Measurements from ENCODE around the gene MSRB3. TPM values are rescaled to one million over a fixed set of nuclear protein-coding genes. Genes with fewer than 3 reads are reported as not detected.

MSRB3 gene
- total and polyA plus RNA-seq, 2 donors (not counting 1 experiment from before 2014, with no cell fraction given): not detected

GRCh38 chr12:65419284-65420072 lies 141.0 kb downstream of the MSRB3 start:
- Histone ChIP-seq H2AFZ (ENCODE audit: insufficient read depth, low read depth, low read length, poor library complexity, severe bottlenecking) (no peak overlapping the region), H3K79me2 (ENCODE audit: control insufficient read depth, insufficient read depth, low read length) (no peaks in the 10 kb centered on the region), H3K36me3 (replicated peaks in 1 of 2; ENCODE audit: control extremely low read depth in 1 of 2, control insufficient read depth in 1 of 2, extremely low read depth in 1 of 2, insufficient read depth in 2 of 2, low read length in 1 of 2) (no peaks in the 10 kb centered on the region), H3K9me3 (ENCODE audit: control extremely low read depth in 1 of 3, control insufficient read depth in 2 of 3, insufficient read depth in 1 of 3, low read length in 2 of 3) (peaks cover 0 to 13% (median 5%) of the 10 kb centered on the region in 3 donors), H4K20me1 (ENCODE audit: control insufficient read depth, insufficient read depth, low read length, poor library complexity, severe bottlenecking) (no peaks in the 10 kb centered on the region), H3K27me3 (replicated peaks in 1 of 4; ENCODE audit: control extremely low read depth in 1 of 4, control insufficient read depth in 3 of 4, insufficient read depth in 4 of 4, low read length in 3 of 4) (no peaks in the 10 kb centered on the region), H3K9ac (ENCODE audit: low read length) (no peak overlapping the region), H3K4me2 (replicated peaks; ENCODE audit: low read depth, low read length, poor library complexity, severe bottlenecking) (no peak overlapping the region), H3K4me1 (ENCODE audit: control insufficient read depth in 2 of 2, insufficient read depth in 2 of 2, low read length in 2 of 2) (no peaks in the 10 kb centered on the region), H3K27ac (ENCODE audit: low read length in 2 of 2) (no peak overlapping the region), H3K4me3 (ENCODE audit: control extremely low read depth in 1 of 5, extremely low read depth in 1 of 5, insufficient read depth in 1 of 5, low read depth in 2 of 5, low read length in 4 of 5) (no peak overlapping the region)
- TF ChIP-seq EZH2 (IDR thresholded peaks at IDR 0.05; ENCODE audit: borderline replicate concordance, insufficient read depth, low read depth, low read length, poor library complexity, severe bottlenecking): no peak
- no peak for TF ChIP-seq CTCF (IDR thresholded peaks at IDR 0.05)
- H3K4me3 Mint-ChIP-seq: no peak overlapping the region
- H3K27me3 Mint-ChIP-seq: no peaks in the 10 kb centered on the region
- H3K4me1 Mint-ChIP-seq: no peaks in the 10 kb centered on the region
- WGBS (ENCODE audit: insufficient coverage): 87% methylated on average over 12 of the region's 12 CpGs
- DNase-seq: no peak
- ChIA-PET POLR2A (no interaction called here), CTCF (no interaction called here)
- no peak for ATAC-seq (ENCODE audit: low read depth)
- H3K9me3 Mint-ChIP-seq (ENCODE audit: insufficient read depth): peaks cover 9% of the 10 kb centered on the region
- intact Hi-C loops (cut with micrococcal nuclease): no loop called here
- no peak overlapping the region for H3K27ac Mint-ChIP-seq

GRCh38 chr12:65420941-65421340 lies 142.5 kb downstream of the MSRB3 start:
- no peaks in the 10 kb centered on the region for H3K79me2 ChIP-seq (ENCODE audit: control insufficient read depth, insufficient read depth, low read length)
- peaks cover 1 to 16% (median 8%) of the 10 kb centered on the region in 3 donors for H3K9me3 ChIP-seq (ENCODE audit: control extremely low read depth in 1 of 3, control insufficient read depth in 2 of 3, insufficient read depth in 1 of 3, low read length in 2 of 3)
- H3K27ac ChIP-seq (ENCODE audit: low read length in 2 of 2): no peak overlapping the region
- no peak overlapping the region for H3K4me2 ChIP-seq (replicated peaks; ENCODE audit: low read depth, low read length, poor library complexity, severe bottlenecking)
- ATAC-seq (ENCODE audit: low read depth): no peak
- H4K20me1 ChIP-seq (ENCODE audit: control insufficient read depth, insufficient read depth, low read length, poor library complexity, severe bottlenecking): no peaks in the 10 kb centered on the region
- Mint-ChIP-seq H3K27ac (no peak overlapping the region), H3K4me3 (no peak overlapping the region), H3K4me1 (no peaks in the 10 kb centered on the region), H3K9me3 (ENCODE audit: insufficient read depth) (peaks cover 9% of the 10 kb centered on the region), H3K27me3 (no peaks in the 10 kb centered on the region)
- no peaks in the 10 kb centered on the region for H3K27me3 ChIP-seq (replicated peaks in 1 of 4; ENCODE audit: control extremely low read depth in 1 of 4, control insufficient read depth in 3 of 4, insufficient read depth in 4 of 4, low read length in 3 of 4)
- intact Hi-C loops (cut with micrococcal nuclease): no loop called here
- no peak for DNase-seq
- ChIA-PET POLR2A (no interaction called here), CTCF (no interaction called here)
- H3K36me3 ChIP-seq (replicated peaks in 1 of 2; ENCODE audit: control extremely low read depth in 1 of 2, control insufficient read depth in 1 of 2, extremely low read depth in 1 of 2, insufficient read depth in 2 of 2, low read length in 1 of 2): no peaks in the 10 kb centered on the region
- no peak overlapping the region for H3K9ac ChIP-seq (ENCODE audit: low read length)
- no peak overlapping the region for H3K4me3 ChIP-seq (ENCODE audit: control extremely low read depth in 1 of 5, extremely low read depth in 1 of 5, insufficient read depth in 1 of 5, low read depth in 2 of 5, low read length in 4 of 5)
- no peaks in the 10 kb centered on the region for H3K4me1 ChIP-seq (ENCODE audit: control insufficient read depth in 2 of 2, insufficient read depth in 2 of 2, low read length in 2 of 2)
- H2AFZ ChIP-seq (ENCODE audit: insufficient read depth, low read depth, low read length, poor library complexity, severe bottlenecking): no peak overlapping the region
- TF ChIP-seq EZH2 (IDR thresholded peaks at IDR 0.05; ENCODE audit: borderline replicate concordance, insufficient read depth, low read depth, low read length, poor library complexity, severe bottlenecking): no peak
- no peak for TF ChIP-seq CTCF (IDR thresholded peaks at IDR 0.05)

Data from B cell (primary cell).